ENCODE measurements around the gene GLP1R.

DNA sequence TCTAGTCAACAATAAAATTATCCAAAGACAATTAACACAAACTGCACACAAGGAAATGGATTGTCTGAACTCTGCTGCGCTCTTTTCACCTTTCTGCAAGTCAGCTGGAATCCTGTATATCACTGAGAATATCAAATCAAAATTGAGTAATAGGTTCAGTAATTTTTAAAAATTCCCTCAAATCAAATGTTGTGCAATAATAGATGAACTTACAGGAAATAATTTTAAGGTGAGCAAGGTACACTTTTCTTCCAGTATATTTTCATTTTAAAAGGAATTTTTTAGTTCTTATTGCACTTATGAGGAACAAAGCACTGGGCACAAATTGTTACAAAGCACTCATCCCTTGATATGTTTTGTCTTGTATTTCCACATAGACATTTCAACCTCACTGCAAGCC, 65.2 kb downstream of the GLP1R start:
- TF ChIP-seq, protein P1, sequence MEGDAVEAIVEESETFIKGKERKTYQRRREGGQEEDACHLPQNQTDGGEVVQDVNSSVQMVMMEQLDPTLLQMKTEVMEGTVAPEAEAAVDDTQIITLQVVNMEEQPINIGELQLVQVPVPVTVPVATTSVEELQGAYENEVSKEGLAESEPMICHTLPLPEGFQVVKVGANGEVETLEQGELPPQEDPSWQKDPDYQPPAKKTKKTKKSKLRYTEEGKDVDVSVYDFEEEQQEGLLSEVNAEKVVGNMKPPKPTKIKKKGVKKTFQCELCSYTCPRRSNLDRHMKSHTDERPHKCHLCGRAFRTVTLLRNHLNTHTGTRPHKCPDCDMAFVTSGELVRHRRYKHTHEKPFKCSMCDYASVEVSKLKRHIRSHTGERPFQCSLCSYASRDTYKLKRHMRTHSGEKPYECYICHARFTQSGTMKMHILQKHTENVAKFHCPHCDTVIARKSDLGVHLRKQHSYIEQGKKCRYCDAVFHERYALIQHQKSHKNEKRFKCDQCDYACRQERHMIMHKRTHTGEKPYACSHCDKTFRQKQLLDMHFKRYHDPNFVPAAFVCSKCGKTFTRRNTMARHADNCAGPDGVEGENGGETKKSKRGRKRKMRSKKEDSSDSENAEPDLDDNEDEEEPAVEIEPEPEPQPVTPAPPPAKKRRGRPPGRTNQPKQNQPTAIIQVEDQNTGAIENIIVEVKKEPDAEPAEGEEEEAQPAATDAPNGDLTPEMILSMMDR (IDR thresholded peaks at IDR 0.05; ENCODE audit: poor library complexity, severe bottlenecking): no peak
- no peak for TF ChIP-seq POLR2AphosphoS5 (IDR thresholded peaks at IDR 0.05)
- TF ChIP-seq RAD21 (conservative IDR thresholded peaks at IDR 0.05): no peak

All from neural cell (in vitro differentiated cells).